GM23248 (cell line): ENCODE measurements around the gene PRSS50. TPM values are rescaled to one million over a fixed set of nuclear protein-coding genes. Genes with fewer than 3 reads are reported as not detected.

ENCODE experiments used
- DNase-seq: peaks from one replicate; pipeline ENCODE4 v3.0.0-alpha.2; 2015
- H2AFZ ChIP-seq: fragments of 200-600 bp; sonication (generic); 2 replicates; pipeline ENCODE4 v1.6.1; 2016; ENCODE audit warnings: antibody characterized with exemption
- H3F3A ChIP-seq: fragments of 200-600 bp; sonication (generic); 2 replicates; pipeline ENCODE4 v1.6.1; 2016; ENCODE audit warnings: mild to moderate bottlenecking, antibody characterized with exemption, mixed run types; ENCODE audit not compliant: insufficient read depth
- H3K27ac ChIP-seq: fragments of 200-600 bp; sonication (generic); 2 replicates; pipeline ENCODE4 v1.5.1; 2016; ENCODE audit warnings: mild to moderate bottlenecking
- H3K27me3 ChIP-seq: fragments of 200-600 bp; sonication (generic); replicated peaks from 2 replicates; pipeline ENCODE4 v1.6.1; 2016; ENCODE audit warnings: mild to moderate bottlenecking; ENCODE audit not compliant: insufficient read depth
- H3K36me3 ChIP-seq: fragments of 200-600 bp; sonication (generic); 2 replicates; pipeline ENCODE4 v1.6.1; 2016; ENCODE audit warnings: low read depth, mild to moderate bottlenecking
- H3K4me1 ChIP-seq: fragments of 200-600 bp; sonication (generic); 2 replicates; pipeline ENCODE4 v1.6.1; 2016; ENCODE audit warnings: mild to moderate bottlenecking; ENCODE audit not compliant: insufficient read depth
- H3K4me2 ChIP-seq: fragments of 200-600 bp; sonication (generic); one replicate; pipeline ENCODE4 v1.6.1; 2016; ENCODE audit warnings: mild to moderate bottlenecking; ENCODE audit not compliant: unreplicated experiment
- H3K4me3 ChIP-seq: fragments of 200-600 bp; sonication (generic); 2 replicates; pipeline ENCODE4 v1.5.1; 2016; ENCODE audit warnings: mild to moderate bottlenecking
- H3K79me2 ChIP-seq: fragments of 200-600 bp; sonication (generic); 2 replicates; pipeline ENCODE4 v1.6.1; 2016; ENCODE audit warnings: mild to moderate bottlenecking; ENCODE audit not compliant: insufficient read depth
- H3K9ac ChIP-seq: fragments of 200-600 bp; sonication (generic); 2 replicates; pipeline ENCODE4 v1.6.1; 2016; ENCODE audit warnings: mild to moderate bottlenecking
- H3K9me2 ChIP-seq: fragments of 200-600 bp; sonication (generic); 2 replicates; pipeline ENCODE4 v1.6.1; 2016; ENCODE audit warnings: mixed run types, mild to moderate bottlenecking, moderate library complexity; ENCODE audit not compliant: insufficient read depth
- H3K9me3 ChIP-seq: fragments of 200-600 bp; sonication (generic); one replicate; pipeline ENCODE4 v1.6.1; 2017; ENCODE audit warnings: low read depth
- H4K20me1 ChIP-seq: fragments of 200-600 bp; sonication (generic); 2 replicates; pipeline ENCODE4 v1.6.0; 2016; ENCODE audit not compliant: insufficient read depth
- EZH2 ChIP-seq: fragments of 200-600 bp; sonication (generic); IDR thresholded peaks from 2 replicates; pipeline ENCODE4 v1.6.1; 2018; ENCODE audit warnings: antibody characterized with exemption, mild to moderate bottlenecking; ENCODE audit not compliant: insufficient read depth, poor library complexity, severe bottlenecking
- EZH2phosphoT487 ChIP-seq: fragments of 200-600 bp; sonication (generic); IDR thresholded peaks from 2 replicates; pipeline ENCODE4 v1.6.1; 2018; ENCODE audit warnings: antibody characterized with exemption, moderate library complexity, mild to moderate bottlenecking, low read depth; ENCODE audit not compliant: insufficient read depth
- WGBS, 2 experiments: methylation state at CpG; one replicate each; pipeline ENCODE4 v1.1.6; 2015 to 2017; ENCODE audit warnings: low lambda C conversion rate in 2 of 2, low coverage in 1 of 2; ENCODE audit errors: missing lambda C conversion rate in 2 of 2; 5-methylcytosine and 5-hydroxymethylcytosine counted together
- in situ Hi-C: fragments of 300-500 bp; cut with MboI; formaldehyde crosslinking; loops from 2 replicates; pipeline ENCODE4 v1.15.0; 2020
- polyA plus RNA-seq: library from polyadenylated mRNA; unstranded; fragments of >200 nt; fragmentation: Nextera tagmentation; extraction: Ambion mirVana; gene quantifications from 2 replicates; pipeline ENCODE4 v1.2.1, GENCODE V29; 2016
- total RNA-seq: library from RNA; depleted of rRNA; stranded (reverse); fragments of >200 nt; shearing (Covaris generic); gene quantifications from 2 replicates; pipeline ENCODE4 v1.2.3, GENCODE V29; 2014

The PRSS50 gene
- total and polyA plus RNA-seq, 2 experiments from 2014 or later = not detected

GRCh38 chr3:46675426-46675825 lies 42.2 kb downstream of the PRSS50 start:
- no peak for DNase-seq
- H3K79me2 ChIP-seq = no peaks in the 10 kb centered on the region
- H3K4me2 ChIP-seq = no peak overlapping the region
- H3F3A ChIP-seq = 0 out of 2 replicates have a peak, but pooled peaks cover 3% of the 10 kb centered on the region
- no peaks in the 10 kb centered on the region for H3K9me3 ChIP-seq
- H3K9me2 ChIP-seq = no peaks in the 10 kb centered on the region
- no peak overlapping the region for H3K27ac ChIP-seq
- no peaks in the 10 kb centered on the region for H4K20me1 ChIP-seq
- H3K4me3 ChIP-seq = no peak overlapping the region
- in situ Hi-C loops = no loop called here
- H3K4me1 ChIP-seq = no peaks in the 10 kb centered on the region
- H3K27me3 ChIP-seq = no peaks in the 10 kb centered on the region
- H3K36me3 ChIP-seq = no peaks in the 10 kb centered on the region
- no peak overlapping the region for H2AFZ ChIP-seq
- TF ChIP-seq EZH2 (no peak), EZH2phosphoT487 (no peak)
- no peak overlapping the region for H3K9ac ChIP-seq
- 88 to 93% methylated on average over 6 of the region's 6 CpGs for WGBS, 2 experiments

GRCh38 chr3:46674031-46674845 lies 43.4 kb downstream of the PRSS50 start:
- Histone ChIP-seq H3K9me2 (no peaks in the 10 kb centered on the region), H3K27ac (no peak overlapping the region), H2AFZ (no peak overlapping the region), H3K4me3 (no peak overlapping the region), H3F3A (0 out of 2 replicates have a peak, but pooled peaks cover 3% of the 10 kb centered on the region), H3K9ac (no peak overlapping the region), H3K79me2 (no peaks in the 10 kb centered on the region), H3K27me3 (no peaks in the 10 kb centered on the region), H4K20me1 (no peaks in the 10 kb centered on the region), H3K4me2 (no peak overlapping the region), H3K36me3 (no peaks in the 10 kb centered on the region), H3K9me3 (no peaks in the 10 kb centered on the region), H3K4me1 (no peaks in the 10 kb centered on the region)
- TF ChIP-seq EZH2 (no peak), EZH2phosphoT487 (no peak)
- WGBS, 2 experiments = 82 to 84% methylated on average over 10 to 12 of the region's 12 CpGs
- DNase-seq = no peak
- in situ Hi-C loops = no loop called here

GRCh38 chr3:46673151-46674030 lies 44.3 kb downstream of the PRSS50 start:
- TF ChIP-seq EZH2phosphoT487 = no peak
- TF ChIP-seq EZH2 = no peak
- H2AFZ ChIP-seq = no peak overlapping the region
- 77 to 86% methylated on average over 10 of the region's 10 CpGs for WGBS, 2 experiments
- H3K9me3 ChIP-seq = no peaks in the 10 kb centered on the region
- no peaks in the 10 kb centered on the region for H3K4me1 ChIP-seq
- no peak overlapping the region for H3K27ac ChIP-seq
- no peaks in the 10 kb centered on the region for H3K36me3 ChIP-seq
- no peak overlapping the region for H3K9ac ChIP-seq
- H3F3A ChIP-seq = 0 out of 2 replicates have a peak, but pooled peaks cover 3% of the 10 kb centered on the region
- H3K9me2 ChIP-seq = no peaks in the 10 kb centered on the region
- H3K27me3 ChIP-seq = no peaks in the 10 kb centered on the region
- H3K4me2 ChIP-seq = no peak overlapping the region
- no peak for DNase-seq
- no peaks in the 10 kb centered on the region for H3K79me2 ChIP-seq
- in situ Hi-C loops = no loop called here
- no peak overlapping the region for H3K4me3 ChIP-seq
- H4K20me1 ChIP-seq = no peaks in the 10 kb centered on the region

GRCh38 chr3:46672349-46672695 lies 45.3 kb downstream of the PRSS50 start:
- no peaks in the 10 kb centered on the region for H3K36me3 ChIP-seq
- H3F3A ChIP-seq = no peaks in the 10 kb centered on the region
- no peak overlapping the region for H3K4me2 ChIP-seq
- no peak overlapping the region for H2AFZ ChIP-seq
- TF ChIP-seq EZH2 (no peak), EZH2phosphoT487 (no peak)
- no peak overlapping the region for H3K27ac ChIP-seq
- H3K9me2 ChIP-seq = no peaks in the 10 kb centered on the region
- H3K9me3 ChIP-seq = no peaks in the 10 kb centered on the region
- H3K9ac ChIP-seq = no peak overlapping the region
- H3K4me1 ChIP-seq = no peaks in the 10 kb centered on the region
- WGBS, 2 experiments = 77 to 79% methylated on average over 6 of the region's 6 CpGs
- no peak for DNase-seq
- no peaks in the 10 kb centered on the region for H4K20me1 ChIP-seq
- no peaks in the 10 kb centered on the region for H3K79me2 ChIP-seq
- no peak overlapping the region for H3K4me3 ChIP-seq
- H3K27me3 ChIP-seq = no peaks in the 10 kb centered on the region
- in situ Hi-C loops = no loop called here
